ENCODE data around the gene PSMA7.

- TF ChIP-seq EP300 (IDR thresholded peaks at IDR 0.05) (no peak), POLR2A (IDR thresholded peaks at IDR 0.05) (no peak)
Measured at GRCh38 chr20:62137478-62138203, 5.6 kb downstream of the PSMA7 start.

All from sigmoid colon (tissue), 4 donors.